ENCODE data around the gene DNM3.
"Not testable (repeated sequence)": the region's sequence is repeated elsewhere in the genome, so short reads cannot be mapped to it uniquely, and the experiment has no call there.

DNM3 gene

GRCh38 chr1:172043900-172044299 is 202.6 kb downstream of the DNM3 start:
- H3K27me3 ChIP-seq (ENCODE audit: control insufficient read depth, low read length): no peaks in the 10 kb centered on the region
- no peak overlapping the region for H3K4me2 ChIP-seq (ENCODE audit: low read length)
- no peak overlapping the region for H3K27ac ChIP-seq (ENCODE audit: low read depth, low read length)
- H3K4me3 ChIP-seq (ENCODE audit: low read length): no peak overlapping the region
- TF ChIP-seq, protein P1, sequence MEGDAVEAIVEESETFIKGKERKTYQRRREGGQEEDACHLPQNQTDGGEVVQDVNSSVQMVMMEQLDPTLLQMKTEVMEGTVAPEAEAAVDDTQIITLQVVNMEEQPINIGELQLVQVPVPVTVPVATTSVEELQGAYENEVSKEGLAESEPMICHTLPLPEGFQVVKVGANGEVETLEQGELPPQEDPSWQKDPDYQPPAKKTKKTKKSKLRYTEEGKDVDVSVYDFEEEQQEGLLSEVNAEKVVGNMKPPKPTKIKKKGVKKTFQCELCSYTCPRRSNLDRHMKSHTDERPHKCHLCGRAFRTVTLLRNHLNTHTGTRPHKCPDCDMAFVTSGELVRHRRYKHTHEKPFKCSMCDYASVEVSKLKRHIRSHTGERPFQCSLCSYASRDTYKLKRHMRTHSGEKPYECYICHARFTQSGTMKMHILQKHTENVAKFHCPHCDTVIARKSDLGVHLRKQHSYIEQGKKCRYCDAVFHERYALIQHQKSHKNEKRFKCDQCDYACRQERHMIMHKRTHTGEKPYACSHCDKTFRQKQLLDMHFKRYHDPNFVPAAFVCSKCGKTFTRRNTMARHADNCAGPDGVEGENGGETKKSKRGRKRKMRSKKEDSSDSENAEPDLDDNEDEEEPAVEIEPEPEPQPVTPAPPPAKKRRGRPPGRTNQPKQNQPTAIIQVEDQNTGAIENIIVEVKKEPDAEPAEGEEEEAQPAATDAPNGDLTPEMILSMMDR (IDR thresholded peaks at IDR 0.05; ENCODE audit: low read depth, low read length, poor library complexity, severe bottlenecking): no peak
- no peak for TF ChIP-seq EZH2phosphoT487 (IDR thresholded peaks at IDR 0.05; ENCODE audit: borderline replicate concordance, low read length)
- no peaks in the 10 kb centered on the region for H3F3A ChIP-seq (ENCODE audit: control insufficient read depth, insufficient read depth)
- H3K4me1 ChIP-seq (ENCODE audit: control insufficient read depth, low read length): no peaks in the 10 kb centered on the region
- H3K9me2 ChIP-seq (replicated peaks; ENCODE audit: control insufficient read depth, low read length): no peaks in the 10 kb centered on the region
- H4K20me1 ChIP-seq (ENCODE audit: control insufficient read depth, insufficient read depth, low read depth, low read length): no peaks in the 10 kb centered on the region
- no peaks in the 10 kb centered on the region for H3K36me3 ChIP-seq (ENCODE audit: control insufficient read depth, low read length)
- no peaks in the 10 kb centered on the region for H3K79me2 ChIP-seq (ENCODE audit: control insufficient read depth, low read length)
- no peaks in the 10 kb centered on the region for H3K9me3 ChIP-seq (ENCODE audit: control insufficient read depth, insufficient read depth, low read length)

GRCh38 chr1:172051898-172052297 is 210.6 kb downstream of the DNM3 start:
- H3K4me3 ChIP-seq (ENCODE audit: low read length): no peak overlapping the region
- no peaks in the 10 kb centered on the region for H3K4me1 ChIP-seq (ENCODE audit: control insufficient read depth, low read length)
- TF ChIP-seq, protein P1 (IDR thresholded peaks at IDR 0.05; ENCODE audit: low read depth, low read length, poor library complexity, severe bottlenecking): no peak
- TF ChIP-seq EZH2phosphoT487 (IDR thresholded peaks at IDR 0.05; ENCODE audit: borderline replicate concordance, low read length): no peak
- no peaks in the 10 kb centered on the region for H3F3A ChIP-seq (ENCODE audit: control insufficient read depth, insufficient read depth)
- no peaks in the 10 kb centered on the region for H3K9me3 ChIP-seq (ENCODE audit: control insufficient read depth, insufficient read depth, low read length)
- no peak overlapping the region for H3K4me2 ChIP-seq (ENCODE audit: low read length)
- no peaks in the 10 kb centered on the region for H3K9me2 ChIP-seq (replicated peaks; ENCODE audit: control insufficient read depth, low read length)
- H3K27ac ChIP-seq (ENCODE audit: low read depth, low read length): no peak overlapping the region
- no peaks in the 10 kb centered on the region for H3K36me3 ChIP-seq (ENCODE audit: control insufficient read depth, low read length)
- H4K20me1 ChIP-seq (ENCODE audit: control insufficient read depth, insufficient read depth, low read depth, low read length): no peaks in the 10 kb centered on the region
- no peaks in the 10 kb centered on the region for H3K79me2 ChIP-seq (ENCODE audit: control insufficient read depth, low read length)
- no peaks in the 10 kb centered on the region for H3K27me3 ChIP-seq (ENCODE audit: control insufficient read depth, low read length)

- TF ChIP-seq EZH2phosphoT487 (IDR thresholded peaks at IDR 0.05; ENCODE audit: borderline replicate concordance, low read length): no peak
- TF ChIP-seq, protein P1 (IDR thresholded peaks at IDR 0.05; ENCODE audit: low read depth, low read length, poor library complexity, severe bottlenecking): no peak
- Histone ChIP-seq H3K9me2 (replicated peaks; ENCODE audit: control insufficient read depth, low read length) (no peaks in the 10 kb centered on the region), H3K27ac (ENCODE audit: low read depth, low read length) (no peak overlapping the region), H3K79me2 (ENCODE audit: control insufficient read depth, low read length) (no peaks in the 10 kb centered on the region), H3K9me3 (ENCODE audit: control insufficient read depth, insufficient read depth, low read length) (no peaks in the 10 kb centered on the region), H3K4me2 (ENCODE audit: low read length) (no peak overlapping the region), H3K36me3 (ENCODE audit: control insufficient read depth, low read length) (no peaks in the 10 kb centered on the region), H3F3A (ENCODE audit: control insufficient read depth, insufficient read depth) (no peaks in the 10 kb centered on the region), H3K4me1 (ENCODE audit: control insufficient read depth, low read length) (no peaks in the 10 kb centered on the region), H3K4me3 (ENCODE audit: low read length) (no peak overlapping the region), H3K27me3 (ENCODE audit: control insufficient read depth, low read length) (no peaks in the 10 kb centered on the region), H4K20me1 (ENCODE audit: control insufficient read depth, insufficient read depth, low read depth, low read length) (no peaks in the 10 kb centered on the region)
These were observed 212.9 kb downstream of the DNM3 start for GRCh38 chr1:172054172-172054571.

- H3K27me3 ChIP-seq (ENCODE audit: control insufficient read depth, low read length); H3F3A ChIP-seq (ENCODE audit: control insufficient read depth, insufficient read depth); H3K4me2 ChIP-seq (ENCODE audit: low read length); H3K36me3 ChIP-seq (ENCODE audit: control insufficient read depth, low read length); H3K4me1 ChIP-seq (ENCODE audit: control insufficient read depth, low read length); H4K20me1 ChIP-seq (ENCODE audit: control insufficient read depth, insufficient read depth, low read depth, low read length); H3K27ac ChIP-seq (ENCODE audit: low read depth, low read length); H3K79me2 ChIP-seq (ENCODE audit: control insufficient read depth, low read length); H3K9me2 ChIP-seq (replicated peaks; ENCODE audit: control insufficient read depth, low read length); H3K9me3 ChIP-seq (ENCODE audit: control insufficient read depth, insufficient read depth, low read length); H3K4me3 ChIP-seq (ENCODE audit: low read length): not testable (repeated sequence)
These were observed 214.6 kb downstream of the DNM3 start for GRCh38 chr1:172055816-172056419.

Measured in DOHH2 (cell line).